ENCODE measurements around the gene PRTN3.

DNA sequence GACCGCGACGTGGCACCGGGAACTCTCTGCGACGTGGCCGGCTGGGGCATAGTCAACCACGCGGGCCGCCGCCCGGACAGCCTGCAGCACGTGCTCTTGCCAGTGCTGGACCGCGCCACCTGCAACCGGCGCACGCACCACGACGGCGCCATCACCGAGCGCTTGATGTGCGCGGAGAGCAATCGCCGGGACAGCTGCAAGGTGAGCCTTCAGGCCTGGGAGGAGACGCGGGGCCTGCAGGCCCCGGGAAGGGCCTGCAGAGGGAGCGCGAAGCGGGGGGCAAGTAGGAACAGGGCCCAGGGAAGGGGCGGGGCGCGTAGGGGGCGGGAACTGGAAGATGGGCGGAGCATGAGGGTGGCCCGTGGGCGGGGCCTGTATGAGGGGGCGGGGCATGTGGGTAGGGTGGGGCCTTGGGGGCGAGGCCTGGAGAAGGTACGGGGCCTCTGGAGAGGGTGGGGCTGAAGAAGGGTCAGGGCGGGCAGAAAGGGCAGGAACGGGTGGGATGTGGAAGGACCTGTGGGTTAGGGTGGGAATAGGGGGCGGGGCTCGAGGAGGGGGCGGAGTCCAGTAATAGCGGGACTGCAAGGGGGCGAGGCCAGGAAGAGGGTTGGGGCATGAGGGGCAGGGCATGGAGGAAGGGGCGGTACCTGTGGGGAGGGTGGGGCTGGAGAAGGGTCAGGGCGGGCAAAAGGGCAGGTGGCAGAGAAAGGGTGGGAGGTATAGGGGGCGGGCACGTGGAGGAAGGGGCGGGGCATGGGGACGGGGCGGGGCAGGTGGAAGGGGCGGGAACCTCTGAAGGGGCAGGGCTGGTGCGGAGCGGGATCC, 21.2 kb downstream of the PRTN3 start:
- no peak for TF ChIP-seq CTCF (IDR thresholded peaks at IDR 0.05)
- TF ChIP-seq POLR2A (IDR thresholded peaks at IDR 0.05): no peak
- TF ChIP-seq POLR2AphosphoS5 (IDR thresholded peaks at IDR 0.05): no peak
- no peak for TF ChIP-seq EP300 (IDR thresholded peaks at IDR 0.05)

All from gastroesophageal sphincter (tissue), 3 donors.